ENCODE results near the gene PRRT4. TPM values are rescaled to one million over a fixed set of nuclear protein-coding genes. Genes with fewer than 3 reads are reported as not detected.

The PRRT4 gene
- total RNA-seq, 3 donors from 2014 or later: 0.43 to 3.1 TPM; not detected in 1

- no peak for TF ChIP-seq CTCF (IDR thresholded peaks at IDR 0.05)
- intact Hi-C loops (cut with DNase I, micrococcal nuclease): loop anchor here in 1 of 2 donors (5.0 kb wide), 1 partner anchor 36 kb away; no protein-coding TSS in a partner anchor
- H3K4me1 ChIP-seq (ENCODE audit: low read depth): peaks cover 10% of the 10 kb centered on the region
- no peaks in the 10 kb centered on the region for H3K36me3 ChIP-seq (ENCODE audit: low read depth)
- DNase-seq (no peak), ATAC-seq (peak; percentile 24)
- no peaks in the 10 kb centered on the region for H3K9me3 ChIP-seq
- H3K4me3 ChIP-seq: no peak overlapping the region
Observed at GRCh38 chr7:128351296-128352152, 10.0 kb downstream of the PRRT4 start.

GRCh38 chr7:128350708-128351295 is 10.7 kb downstream of the PRRT4 start:
- no peaks in the 10 kb centered on the region for H3K36me3 ChIP-seq (ENCODE audit: low read depth)
- TF ChIP-seq CTCF (IDR thresholded peaks at IDR 0.05): no peak
- intact Hi-C loops (cut with DNase I, micrococcal nuclease): loop anchor here in 1 of 2 donors (5.0 kb wide), 1 partner anchor 36 kb away; no protein-coding TSS in a partner anchor
- no peak overlapping the region for H3K4me3 ChIP-seq
- no peak for DNase-seq
- H3K9me3 ChIP-seq: no peaks in the 10 kb centered on the region
- no peak for ATAC-seq
- H3K4me1 ChIP-seq (ENCODE audit: low read depth): peaks cover 10% of the 10 kb centered on the region

- intact Hi-C loops (cut with DNase I, micrococcal nuclease): no loop called here
- peaks cover 10% of the 10 kb centered on the region for H3K4me1 ChIP-seq (ENCODE audit: low read depth)
- DNase-seq (no peak), ATAC-seq (no peak)
- no peaks in the 10 kb centered on the region for H3K9me3 ChIP-seq
- no peak for TF ChIP-seq CTCF (IDR thresholded peaks at IDR 0.05)
- no peaks in the 10 kb centered on the region for H3K36me3 ChIP-seq (ENCODE audit: low read depth)
- no peak overlapping the region for H3K4me3 ChIP-seq
Observed at GRCh38 chr7:128349466-128349825, 12.0 kb downstream of the PRRT4 start.

GRCh38 chr7:128347647-128348097 is 13.8 kb downstream of the PRRT4 start:
- ATAC-seq: no peak
- TF ChIP-seq CTCF (IDR thresholded peaks at IDR 0.05): no peak
- intact Hi-C loops (cut with DNase I, micrococcal nuclease): no loop called here
- Histone ChIP-seq H3K4me1 (ENCODE audit: low read depth) (peaks cover 15% of the 10 kb centered on the region), H3K36me3 (ENCODE audit: low read depth) (no peaks in the 10 kb centered on the region), H3K9me3 (no peaks in the 10 kb centered on the region), H3K4me3 (no peak overlapping the region)
- DNase-seq: peak in 2 of 3 donors; percentile 50 to 67

GRCh38 chr7:128344431-128344774 is 17.1 kb downstream of the PRRT4 start:
- intact Hi-C loops (cut with DNase I, micrococcal nuclease): no loop called here
- no peak for DNase-seq
- Histone ChIP-seq H3K4me3 (no peak overlapping the region), H3K36me3 (ENCODE audit: low read depth) (no peaks in the 10 kb centered on the region), H3K9me3 (no peaks in the 10 kb centered on the region), H3K4me1 (ENCODE audit: low read depth) (peaks cover 16% of the 10 kb centered on the region)
- no peak for ATAC-seq
- no peak for TF ChIP-seq CTCF (IDR thresholded peaks at IDR 0.05)

Data from mucosa of descending colon (tissue), 3 donors.